Keratinocyte (primary cell): ENCODE results near the gene MOK. TPM values are rescaled to one million over a fixed set of nuclear protein-coding genes. Genes with fewer than 3 reads are reported as not detected.

ENCODE experiments used
- DNase-seq: peaks from one replicate; pipeline ENCODE4 v3.0.0-alpha.2; 2011; ENCODE audit warnings: low read depth, missing footprints, low spot score
- FAIRE-seq: peaks from 2 replicates; lab custom pipeline; 2011; peaks lifted over from hg19 to GRCh38; lab: Jason Lieb, UNC
- H2AFZ ChIP-seq: 2 replicates; pipeline ENCODE4 v1.6.0; 2012; ENCODE audit warnings: low read length, control low read depth, inconsistent platforms; ENCODE audit not compliant: control insufficient read depth
- H3K27ac ChIP-seq: 2 replicates; pipeline ENCODE4 v1.5.1; 2011; ENCODE audit warnings: low read length; ENCODE audit not compliant: control insufficient read depth, insufficient read depth
- H3K27me3 ChIP-seq: 3 replicates; pipeline ENCODE4 v1.6.0; 2011; ENCODE audit warnings: low read length; ENCODE audit not compliant: control insufficient read depth, insufficient read depth; ENCODE audit errors: extremely low read depth
- H3K36me3 ChIP-seq, 2 experiments: 2 replicates in 1 of 2; 3 replicates in 1 of 2; pipeline ENCODE4 v1.5.1; 2011; ENCODE audit warnings: low read length in 2 of 2, mild to moderate bottlenecking in 1 of 2; ENCODE audit not compliant: control insufficient read depth in 2 of 2, insufficient read depth in 2 of 2; ENCODE audit errors: extremely low read depth in 1 of 2
- H3K4me1 ChIP-seq: 3 replicates; pipeline ENCODE4 v1.5.1; 2011; ENCODE audit warnings: low read length; ENCODE audit not compliant: control insufficient read depth, insufficient read depth; ENCODE audit errors: extremely low read depth
- H3K4me2 ChIP-seq: 3 replicates; pipeline ENCODE4 v1.6.0; 2011; ENCODE audit warnings: low read depth, low read length; ENCODE audit not compliant: control insufficient read depth, insufficient read depth; ENCODE audit errors: extremely low read depth
- H3K4me3 ChIP-seq, 3 experiments: fragments of 200-600 bp in 1 of 3; sonication (generic) in 1 of 3; 2 replicates in 2 of 3; 3 replicates in 1 of 3; pipeline ENCODE4 v1.5.1; 2011 to 2016; ENCODE audit warnings: low read length in 3 of 3, mild to moderate bottlenecking in 3 of 3, control low read depth in 2 of 3, inconsistent platforms in 1 of 3, low read depth in 1 of 3, mixed read lengths in 1 of 3, mixed run types in 1 of 3, moderate library complexity in 1 of 3; ENCODE audit not compliant: control insufficient read depth in 2 of 3, insufficient read depth in 2 of 3; ENCODE audit errors: extremely low read depth in 1 of 3
- H3K79me2 ChIP-seq: 2 replicates; pipeline ENCODE4 v1.6.0; 2012; ENCODE audit warnings: low read length; ENCODE audit not compliant: control insufficient read depth, insufficient read depth
- H3K9ac ChIP-seq: 3 replicates; pipeline ENCODE4 v1.6.0; 2011; ENCODE audit warnings: low read length; ENCODE audit not compliant: control insufficient read depth, insufficient read depth; ENCODE audit errors: extremely low read depth
- H3K9me1 ChIP-seq: 3 replicates; pipeline ENCODE4 v1.6.0; 2011; ENCODE audit warnings: low read length; ENCODE audit not compliant: control insufficient read depth, insufficient read depth; ENCODE audit errors: extremely low read depth
- H3K9me3 ChIP-seq: 2 replicates; pipeline ENCODE4 v1.5.1; 2012; ENCODE audit warnings: low read depth, low read length; ENCODE audit not compliant: control insufficient read depth
- H4K20me1 ChIP-seq: 3 replicates; pipeline ENCODE4 v1.6.0; 2011; ENCODE audit warnings: low read length; ENCODE audit not compliant: control insufficient read depth, insufficient read depth; ENCODE audit errors: extremely low read depth
- EZH2 ChIP-seq: IDR thresholded peaks from one replicate; pipeline ENCODE4 v1.6.1; 2012; ENCODE audit warnings: inconsistent platforms, mild to moderate bottlenecking, low read length, moderate library complexity
- dilution Hi-C: fragments of 300-500 bp; cut with MboI; formaldehyde crosslinking; loops from one replicate; pipeline ENCODE4 v1.7.0; 2020; ENCODE audit warnings: low sequenced_read_pairs; ENCODE audit not compliant: extremely low pct_ligation_motif_present
- polyA plus RNA-seq, 5 experiments: library from polyadenylated mRNA; depleted of rRNA in 3 of 5; stranded (reverse) in 3 of 5; stranded (forward) in 1 of 5; unstranded in 1 of 5; fragments of >200 nt; gene quantifications; 1 replicate in 1 of 5; 2 replicates in 3 of 5; 3 replicates in 1 of 5; pipeline versions ENCODE4 v1.2.1 to v1.2.3, GENCODE V29; 2011 to 2012; ENCODE audit warnings: missing spikeins in 2 of 5, low read depth in 1 of 5, low replicate concordance in 1 of 5
- TF ChIP-seq, protein P1 (sequence below), 3 experiments: IDR thresholded peaks in 1 of 3; conservative IDR thresholded peaks in 1 of 3; optimal IDR thresholded peaks in 1 of 3; 2 replicates in 2 of 3; 3 replicates in 1 of 3; pipeline versions ENCODE3 to v1.5.1; 2011; ENCODE audit warnings: low read length in 3 of 3, mild to moderate bottlenecking in 3 of 3, moderate library complexity in 2 of 3, control low read depth in 1 of 3, inconsistent platforms in 1 of 3; ENCODE audit not compliant: insufficient read depth in 2 of 3; ENCODE audit errors: extremely low read depth in 1 of 3

MOK gene
- polyA plus RNA-seq, 1 donor (not counting 4 experiments of a cell fraction or from before 2014, with no cell fraction given), result 38.1 TPM

- Histone ChIP-seq H3K9me3 (no peaks in the 10 kb centered on the region), H3K9me1 (no peaks in the 10 kb centered on the region), H3K4me1 (peaks cover 24% of the 10 kb centered on the region), H4K20me1 (no peaks in the 10 kb centered on the region), H3K79me2 (peaks cover 9% of the 10 kb centered on the region), H2AFZ (no peak overlapping the region), H3K9ac (no peak overlapping the region), H3K27ac (no peak overlapping the region), H3K4me2 (no peak overlapping the region), H3K4me3 (no peak overlapping the region), H3K36me3 (peaks cover 3% of the 10 kb centered on the region in 2 experiments), H3K27me3 (no peaks in the 10 kb centered on the region)
- TF ChIP-seq, protein P1, sequence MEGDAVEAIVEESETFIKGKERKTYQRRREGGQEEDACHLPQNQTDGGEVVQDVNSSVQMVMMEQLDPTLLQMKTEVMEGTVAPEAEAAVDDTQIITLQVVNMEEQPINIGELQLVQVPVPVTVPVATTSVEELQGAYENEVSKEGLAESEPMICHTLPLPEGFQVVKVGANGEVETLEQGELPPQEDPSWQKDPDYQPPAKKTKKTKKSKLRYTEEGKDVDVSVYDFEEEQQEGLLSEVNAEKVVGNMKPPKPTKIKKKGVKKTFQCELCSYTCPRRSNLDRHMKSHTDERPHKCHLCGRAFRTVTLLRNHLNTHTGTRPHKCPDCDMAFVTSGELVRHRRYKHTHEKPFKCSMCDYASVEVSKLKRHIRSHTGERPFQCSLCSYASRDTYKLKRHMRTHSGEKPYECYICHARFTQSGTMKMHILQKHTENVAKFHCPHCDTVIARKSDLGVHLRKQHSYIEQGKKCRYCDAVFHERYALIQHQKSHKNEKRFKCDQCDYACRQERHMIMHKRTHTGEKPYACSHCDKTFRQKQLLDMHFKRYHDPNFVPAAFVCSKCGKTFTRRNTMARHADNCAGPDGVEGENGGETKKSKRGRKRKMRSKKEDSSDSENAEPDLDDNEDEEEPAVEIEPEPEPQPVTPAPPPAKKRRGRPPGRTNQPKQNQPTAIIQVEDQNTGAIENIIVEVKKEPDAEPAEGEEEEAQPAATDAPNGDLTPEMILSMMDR (optimal IDR thresholded peaks at IDR 0.05 in 1 of 3, IDR thresholded peaks at IDR 0.05 in 1 of 3, conservative IDR thresholded peaks at IDR 0.05 in 1 of 3; ENCODE audit: extremely low read depth in 1 of 3, insufficient read depth in 2 of 3, low read length in 3 of 3), result no peak
- no peak for TF ChIP-seq EZH2
- dilution Hi-C loops, result no loop called here
- DNase-seq (no peak), FAIRE-seq (peak; percentile 36)
Observed at GRCh38 chr14:102283631-102284129, 21.3 kb downstream of the MOK start.

DNA sequence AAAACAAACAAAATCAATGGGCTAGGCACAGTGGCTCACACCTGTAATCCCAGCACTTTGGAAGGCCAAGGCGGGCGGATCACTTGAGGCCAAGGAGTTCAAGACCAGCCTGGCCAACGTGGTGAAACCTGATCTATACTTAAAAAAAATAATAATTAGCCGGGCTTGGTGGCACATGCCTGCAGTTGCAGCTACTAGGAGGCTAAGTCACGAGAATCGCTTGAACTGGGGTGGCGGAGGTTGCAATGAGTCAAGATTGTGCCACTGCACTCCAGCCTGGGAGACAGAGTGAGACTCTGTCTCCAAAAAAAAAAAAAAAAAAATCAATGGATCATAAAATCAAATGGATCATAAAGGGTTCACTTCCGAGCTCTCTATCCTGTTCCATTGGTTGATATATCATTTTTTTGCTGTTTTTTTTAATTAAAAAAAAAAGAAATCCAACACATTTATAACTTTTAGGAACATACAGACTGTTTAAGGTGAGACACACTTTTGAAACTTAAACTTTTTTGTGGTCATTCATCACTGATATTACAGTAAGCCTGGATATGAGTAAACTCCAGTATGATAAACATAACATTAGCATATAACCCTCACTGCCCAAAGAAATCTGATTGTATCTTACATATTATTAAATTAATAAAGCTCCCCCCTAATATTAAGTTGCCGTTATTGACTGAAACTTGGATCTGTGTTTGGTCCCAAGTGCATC is 22.1 kb downstream of the MOK start:
- Histone ChIP-seq H3K27ac (no peak overlapping the region), H4K20me1 (no peaks in the 10 kb centered on the region), H3K9me1 (no peaks in the 10 kb centered on the region), H3K9me3 (no peaks in the 10 kb centered on the region), H3K4me3 (no peak overlapping the region), H3K4me2 (no peak overlapping the region), H3K4me1 (peaks cover 30% of the 10 kb centered on the region), H3K36me3 (peaks cover 3 to 7% of the 10 kb centered on the region in 2 experiments), H3K79me2 (peaks cover 3% of the 10 kb centered on the region), H2AFZ (no peak overlapping the region), H3K9ac (no peak overlapping the region), H3K27me3 (no peaks in the 10 kb centered on the region)
- dilution Hi-C loops, result no loop called here
- FAIRE-seq (no peak), DNase-seq (no peak)
- TF ChIP-seq, protein P1 (optimal IDR thresholded peaks at IDR 0.05 in 1 of 3, IDR thresholded peaks at IDR 0.05 in 1 of 3, conservative IDR thresholded peaks at IDR 0.05 in 1 of 3; ENCODE audit: extremely low read depth in 1 of 3, insufficient read depth in 2 of 3, low read length in 3 of 3), result no peak
- TF ChIP-seq EZH2, result no peak
